Neural cell (in vitro differentiated cells): ENCODE results near the gene TNFRSF4. TPM values are rescaled to one million over a fixed set of nuclear protein-coding genes. Genes with fewer than 3 reads are reported as not detected.

Experiments used
- H2AFZ ChIP-seq: fragments of 200-600, 300-800 bp; sonication (generic), shearing (Covaris generic); 2 replicates; pipeline ENCODE4 v1.6.0; 2014; ENCODE audit warnings: low read depth, mild to moderate bottlenecking, antibody characterized with exemption, low read length, moderate library complexity
- H3F3A ChIP-seq: fragments of 200-600 bp; shearing (Covaris generic); 2 replicates; pipeline ENCODE4 v1.6.1; 2016; ENCODE audit warnings: mild to moderate bottlenecking, moderate library complexity, mixed read lengths, antibody characterized with exemption, low read length; ENCODE audit not compliant: insufficient read depth, poor library complexity, severe bottlenecking
- H3K27ac ChIP-seq: fragments of 200-600, 300-800 bp; sonication (generic), shearing (Covaris generic); 2 replicates; pipeline ENCODE4 v1.5.1; 2014; ENCODE audit warnings: mild to moderate bottlenecking, low read length, moderate library complexity
- H3K27me3 ChIP-seq: fragments of 300-800, 200-600 bp; sonication (generic), shearing (Covaris generic); 2 replicates; pipeline ENCODE4 v1.6.0; 2014; ENCODE audit warnings: mild to moderate bottlenecking, low read depth, low read length, moderate library complexity; ENCODE audit not compliant: insufficient read depth
- H3K36me3 ChIP-seq: fragments of 300-800, 200-600 bp; sonication (generic), shearing (Covaris generic); 2 replicates; pipeline ENCODE4 v1.5.1; 2014; ENCODE audit warnings: mild to moderate bottlenecking, antibody characterized with exemption, low read length, moderate library complexity; ENCODE audit not compliant: insufficient read depth
- H3K4me2 ChIP-seq: fragments of 300-800, 200-600 bp; sonication (generic), shearing (Covaris generic); 2 replicates; pipeline ENCODE4 v1.6.0; 2014; ENCODE audit warnings: mild to moderate bottlenecking, low read length
- H3K4me3 ChIP-seq: fragments of 300-800, 200-600 bp; sonication (generic), shearing (Covaris generic); 2 replicates; pipeline ENCODE4 v1.5.1; 2014; ENCODE audit warnings: mild to moderate bottlenecking, low read length, moderate library complexity
- H3K79me2 ChIP-seq: fragments of 200-600 bp; shearing (Covaris generic); replicated peaks from 2 replicates; pipeline ENCODE4 v1.6.0; 2014; ENCODE audit warnings: mild to moderate bottlenecking, low read length, moderate library complexity; ENCODE audit not compliant: insufficient read depth
- H3K9ac ChIP-seq: fragments of 300-800, 200-600 bp; sonication (generic), shearing (Covaris generic); 2 replicates; pipeline ENCODE4 v1.6.1; 2016; ENCODE audit warnings: mild to moderate bottlenecking, low read length, mixed read lengths
- H3K9me2 ChIP-seq: fragments of 200-600 bp; shearing (Covaris generic); 2 replicates; pipeline ENCODE4 v1.6.1; 2016; ENCODE audit warnings: mild to moderate bottlenecking, low read length, mixed read lengths; ENCODE audit not compliant: insufficient read depth
- H3K9me3 ChIP-seq: fragments of 200-600, 300-800 bp; sonication (generic), shearing (Covaris generic); 2 replicates; pipeline ENCODE4 v1.6.1; 2016; ENCODE audit warnings: mild to moderate bottlenecking, mixed run types, low read length, moderate library complexity, mixed read lengths
- H4K20me1 ChIP-seq: fragments of 200-600 bp; shearing (Covaris generic); 2 replicates; pipeline ENCODE4 v1.6.1; 2016; ENCODE audit warnings: mild to moderate bottlenecking, mixed run types; ENCODE audit not compliant: insufficient read depth
- EP300 ChIP-seq: fragments of 450-650 bp; conservative IDR thresholded peaks from 2 replicates; pipeline ENCODE4 v1.6.1; 2014; ENCODE audit warnings: antibody characterized with exemption, mild to moderate bottlenecking, moderate library complexity; ENCODE audit not compliant: poor library complexity, severe bottlenecking
- EZH2 ChIP-seq: fragments of 200-600, 300-800 bp; shearing (Covaris generic), sonication (generic); IDR thresholded peaks from 2 replicates; pipeline ENCODE4 v1.6.1; 2014; ENCODE audit warnings: antibody characterized with exemption, low read length, borderline replicate concordance, mild to moderate bottlenecking; ENCODE audit not compliant: insufficient read depth, poor library complexity, severe bottlenecking
- MXI1 ChIP-seq: fragments of 450-650 bp; conservative IDR thresholded peaks from 2 replicates; pipeline ENCODE4 v1.6.1; 2014; ENCODE audit warnings: antibody characterized with exemption, mild to moderate bottlenecking; ENCODE audit not compliant: poor library complexity, severe bottlenecking
- POLR2AphosphoS5 ChIP-seq: IDR thresholded peaks from 2 replicates; pipeline ENCODE4 v1.6.1; 2012
- RAD21 ChIP-seq: fragments of 450-650 bp; conservative IDR thresholded peaks from 2 replicates; pipeline ENCODE4 v1.6.1; 2014; ENCODE audit warnings: antibody characterized with exemption, mild to moderate bottlenecking, moderate library complexity
- SMC3 ChIP-seq: fragments of 450-650 bp; conservative IDR thresholded peaks from 2 replicates; pipeline ENCODE4 v1.6.1; 2014; ENCODE audit warnings: antibody characterized with exemption, mild to moderate bottlenecking, moderate library complexity; ENCODE audit not compliant: poor library complexity
- TAF1 ChIP-seq: IDR thresholded peaks from 2 replicates; pipeline ENCODE4 v1.6.1; 2012; ENCODE audit warnings: low read depth
- polyA plus RNA-seq: library from polyadenylated mRNA; depleted of rRNA; stranded (reverse); fragments of >200 nt; gene quantifications from 2 replicates; pipeline ENCODE4 v1.2.3, GENCODE V29; 2014
- TF ChIP-seq, protein P1 (sequence below): fragments of 450-650 bp; IDR thresholded peaks from 2 replicates; pipeline ENCODE4 v1.5.1; 2014; ENCODE audit warnings: antibody characterized with exemption, mild to moderate bottlenecking, moderate library complexity; ENCODE audit not compliant: poor library complexity, severe bottlenecking
- TF ChIP-seq, protein P2 (sequence below): IDR thresholded peaks from 2 replicates; pipeline ENCODE4 v1.6.1; 2012; ENCODE audit warnings: borderline replicate concordance

Gene TNFRSF4
- polyA plus RNA-seq, 1 donor from 2014 or later = not detected

DNA sequence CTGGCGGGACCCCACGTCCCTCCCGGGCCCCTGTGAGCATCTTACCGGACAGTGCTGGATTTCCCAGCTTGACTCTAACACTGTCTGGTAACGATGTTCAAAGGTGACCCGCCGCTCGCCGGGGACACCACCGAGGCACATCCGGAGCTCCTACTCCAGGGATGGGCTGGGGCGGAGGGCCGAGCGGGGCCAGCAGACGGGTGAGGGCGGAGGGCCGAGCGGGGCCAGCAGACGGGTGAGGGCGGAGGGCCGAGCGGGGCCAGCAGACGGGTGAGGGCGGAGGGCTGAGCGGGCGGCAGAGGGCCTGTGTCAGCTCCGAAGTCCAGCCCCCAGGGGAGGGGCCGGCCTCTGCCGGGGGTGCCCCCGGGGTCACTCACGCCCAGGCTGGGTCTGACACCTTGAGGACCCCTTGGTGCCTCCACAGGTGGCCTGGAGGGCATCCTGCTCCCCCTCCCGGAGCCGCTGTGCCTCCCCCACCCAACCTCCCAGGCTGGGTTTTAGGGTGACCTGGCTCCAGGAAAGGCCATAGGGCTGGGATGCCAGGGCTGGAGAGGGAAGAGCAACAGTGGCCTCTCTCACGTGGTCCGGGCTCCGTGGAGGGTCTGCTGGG is 46.0 kb downstream of the TNFRSF4 start:
- Histone ChIP-seq H3F3A (no peaks in the 10 kb centered on the region), H3K27me3 (no peaks in the 10 kb centered on the region), H3K79me2 (no peaks in the 10 kb centered on the region), H3K9me3 (no peaks in the 10 kb centered on the region), H3K9ac (no peak overlapping the region), H3K9me2 (no peaks in the 10 kb centered on the region), H3K4me2 (no peak overlapping the region), H3K27ac (no peak overlapping the region), H4K20me1 (no peaks in the 10 kb centered on the region), H3K36me3 (no peaks in the 10 kb centered on the region), H2AFZ (no peak overlapping the region), H3K4me3 (no peak overlapping the region)
- TF ChIP-seq, protein P1, sequence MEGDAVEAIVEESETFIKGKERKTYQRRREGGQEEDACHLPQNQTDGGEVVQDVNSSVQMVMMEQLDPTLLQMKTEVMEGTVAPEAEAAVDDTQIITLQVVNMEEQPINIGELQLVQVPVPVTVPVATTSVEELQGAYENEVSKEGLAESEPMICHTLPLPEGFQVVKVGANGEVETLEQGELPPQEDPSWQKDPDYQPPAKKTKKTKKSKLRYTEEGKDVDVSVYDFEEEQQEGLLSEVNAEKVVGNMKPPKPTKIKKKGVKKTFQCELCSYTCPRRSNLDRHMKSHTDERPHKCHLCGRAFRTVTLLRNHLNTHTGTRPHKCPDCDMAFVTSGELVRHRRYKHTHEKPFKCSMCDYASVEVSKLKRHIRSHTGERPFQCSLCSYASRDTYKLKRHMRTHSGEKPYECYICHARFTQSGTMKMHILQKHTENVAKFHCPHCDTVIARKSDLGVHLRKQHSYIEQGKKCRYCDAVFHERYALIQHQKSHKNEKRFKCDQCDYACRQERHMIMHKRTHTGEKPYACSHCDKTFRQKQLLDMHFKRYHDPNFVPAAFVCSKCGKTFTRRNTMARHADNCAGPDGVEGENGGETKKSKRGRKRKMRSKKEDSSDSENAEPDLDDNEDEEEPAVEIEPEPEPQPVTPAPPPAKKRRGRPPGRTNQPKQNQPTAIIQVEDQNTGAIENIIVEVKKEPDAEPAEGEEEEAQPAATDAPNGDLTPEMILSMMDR = no peak
- TF ChIP-seq, protein P2, sequence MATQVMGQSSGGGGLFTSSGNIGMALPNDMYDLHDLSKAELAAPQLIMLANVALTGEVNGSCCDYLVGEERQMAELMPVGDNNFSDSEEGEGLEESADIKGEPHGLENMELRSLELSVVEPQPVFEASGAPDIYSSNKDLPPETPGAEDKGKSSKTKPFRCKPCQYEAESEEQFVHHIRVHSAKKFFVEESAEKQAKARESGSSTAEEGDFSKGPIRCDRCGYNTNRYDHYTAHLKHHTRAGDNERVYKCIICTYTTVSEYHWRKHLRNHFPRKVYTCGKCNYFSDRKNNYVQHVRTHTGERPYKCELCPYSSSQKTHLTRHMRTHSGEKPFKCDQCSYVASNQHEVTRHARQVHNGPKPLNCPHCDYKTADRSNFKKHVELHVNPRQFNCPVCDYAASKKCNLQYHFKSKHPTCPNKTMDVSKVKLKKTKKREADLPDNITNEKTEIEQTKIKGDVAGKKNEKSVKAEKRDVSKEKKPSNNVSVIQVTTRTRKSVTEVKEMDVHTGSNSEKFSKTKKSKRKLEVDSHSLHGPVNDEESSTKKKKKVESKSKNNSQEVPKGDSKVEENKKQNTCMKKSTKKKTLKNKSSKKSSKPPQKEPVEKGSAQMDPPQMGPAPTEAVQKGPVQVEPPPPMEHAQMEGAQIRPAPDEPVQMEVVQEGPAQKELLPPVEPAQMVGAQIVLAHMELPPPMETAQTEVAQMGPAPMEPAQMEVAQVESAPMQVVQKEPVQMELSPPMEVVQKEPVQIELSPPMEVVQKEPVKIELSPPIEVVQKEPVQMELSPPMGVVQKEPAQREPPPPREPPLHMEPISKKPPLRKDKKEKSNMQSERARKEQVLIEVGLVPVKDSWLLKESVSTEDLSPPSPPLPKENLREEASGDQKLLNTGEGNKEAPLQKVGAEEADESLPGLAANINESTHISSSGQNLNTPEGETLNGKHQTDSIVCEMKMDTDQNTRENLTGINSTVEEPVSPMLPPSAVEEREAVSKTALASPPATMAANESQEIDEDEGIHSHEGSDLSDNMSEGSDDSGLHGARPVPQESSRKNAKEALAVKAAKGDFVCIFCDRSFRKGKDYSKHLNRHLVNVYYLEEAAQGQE = no peak
- no peak for TF ChIP-seq RAD21
- no peak for TF ChIP-seq SMC3
- TF ChIP-seq POLR2AphosphoS5 = no peak
- no peak for TF ChIP-seq EP300
- TF ChIP-seq EZH2 = no peak
- TF ChIP-seq MXI1 = no peak

DNA sequence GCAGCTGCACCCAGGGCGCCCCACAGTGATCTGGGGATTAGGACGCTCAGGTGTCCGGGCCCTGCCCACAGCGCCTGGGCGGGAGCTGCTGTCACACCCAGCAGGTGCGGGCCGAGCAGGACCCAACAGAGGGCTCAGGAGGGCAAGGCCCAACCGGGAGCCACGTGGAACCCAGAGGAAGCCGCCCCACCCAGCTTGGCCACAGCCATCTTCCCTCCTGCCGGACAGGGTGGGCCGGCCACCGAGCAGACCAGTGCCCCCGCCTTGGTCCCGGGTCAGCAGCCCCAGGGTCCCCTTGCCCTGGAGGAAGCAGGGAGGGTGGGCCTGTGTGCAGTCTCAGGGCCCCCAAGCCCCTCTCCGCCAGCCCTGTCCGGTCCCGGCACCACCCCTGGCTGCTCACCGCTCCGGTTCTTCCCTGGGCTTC is 46.5 kb downstream of the TNFRSF4 start:
- no peak overlapping the region for H3K4me2 ChIP-seq
- no peak overlapping the region for H3K4me3 ChIP-seq
- no peaks in the 10 kb centered on the region for H3K9me2 ChIP-seq
- H3K27me3 ChIP-seq = no peaks in the 10 kb centered on the region
- no peak overlapping the region for H3K27ac ChIP-seq
- no peaks in the 10 kb centered on the region for H3F3A ChIP-seq
- no peaks in the 10 kb centered on the region for H3K9me3 ChIP-seq
- H3K79me2 ChIP-seq = no peaks in the 10 kb centered on the region
- H4K20me1 ChIP-seq = no peaks in the 10 kb centered on the region
- no peak overlapping the region for H2AFZ ChIP-seq
- TF ChIP-seq, protein P2 = no peak
- TF ChIP-seq, protein P1 = no peak
- no peak for TF ChIP-seq POLR2AphosphoS5
- no peak for TF ChIP-seq RAD21
- no peak for TF ChIP-seq EZH2
- TF ChIP-seq TAF1 = no peak
- no peak for TF ChIP-seq SMC3
- TF ChIP-seq MXI1 = no peak
- H3K36me3 ChIP-seq = no peaks in the 10 kb centered on the region
- H3K9ac ChIP-seq = no peak overlapping the region
